Measurements from ENCODE around the gene SORCS2.

The SORCS2 gene

GRCh38 chr4:7423801-7424552, 231.6 kb downstream of the SORCS2 start:
- H3K4me1 ChIP-seq (ENCODE audit: control insufficient read depth, low read length) = no peaks in the 10 kb centered on the region
- TF ChIP-seq CTCF (IDR thresholded peaks at IDR 0.05; ENCODE audit: low read depth, low read length, poor library complexity, severe bottlenecking) (no peak), EZH2phosphoT487 (IDR thresholded peaks at IDR 0.05; ENCODE audit: borderline replicate concordance, low read length) (no peak)
- H3K9me3 ChIP-seq (ENCODE audit: control insufficient read depth, insufficient read depth, low read length) = no peaks in the 10 kb centered on the region
- H4K20me1 ChIP-seq (ENCODE audit: control insufficient read depth, insufficient read depth, low read depth, low read length) = no peaks in the 10 kb centered on the region
- no peaks in the 10 kb centered on the region for H3K27me3 ChIP-seq (ENCODE audit: control insufficient read depth, low read length)
- no peaks in the 10 kb centered on the region for H3K79me2 ChIP-seq (ENCODE audit: control insufficient read depth, low read length)
- H3K9me2 ChIP-seq (replicated peaks; ENCODE audit: control insufficient read depth, low read length) = no peaks in the 10 kb centered on the region
- no peak overlapping the region for H3K4me3 ChIP-seq (ENCODE audit: low read length)
- H3F3A ChIP-seq (ENCODE audit: control insufficient read depth, insufficient read depth) = no peaks in the 10 kb centered on the region
- H3K27ac ChIP-seq (ENCODE audit: low read depth, low read length) = no peak overlapping the region
- no peaks in the 10 kb centered on the region for H3K36me3 ChIP-seq (ENCODE audit: control insufficient read depth, low read length)
- no peak overlapping the region for H3K4me2 ChIP-seq (ENCODE audit: low read length)

GRCh38 chr4:7424553-7425111, 232.3 kb downstream of the SORCS2 start:
- no peaks in the 10 kb centered on the region for H3K36me3 ChIP-seq (ENCODE audit: control insufficient read depth, low read length)
- H3K4me3 ChIP-seq (ENCODE audit: low read length) = no peak overlapping the region
- H3K79me2 ChIP-seq (ENCODE audit: control insufficient read depth, low read length) = no peaks in the 10 kb centered on the region
- no peaks in the 10 kb centered on the region for H3F3A ChIP-seq (ENCODE audit: control insufficient read depth, insufficient read depth)
- no peaks in the 10 kb centered on the region for H3K4me1 ChIP-seq (ENCODE audit: control insufficient read depth, low read length)
- no peaks in the 10 kb centered on the region for H3K9me2 ChIP-seq (replicated peaks; ENCODE audit: control insufficient read depth, low read length)
- H3K4me2 ChIP-seq (ENCODE audit: low read length) = no peak overlapping the region
- no peaks in the 10 kb centered on the region for H3K9me3 ChIP-seq (ENCODE audit: control insufficient read depth, insufficient read depth, low read length)
- no peaks in the 10 kb centered on the region for H4K20me1 ChIP-seq (ENCODE audit: control insufficient read depth, insufficient read depth, low read depth, low read length)
- no peaks in the 10 kb centered on the region for H3K27me3 ChIP-seq (ENCODE audit: control insufficient read depth, low read length)
- no peak overlapping the region for H3K27ac ChIP-seq (ENCODE audit: low read depth, low read length)
- TF ChIP-seq CTCF (IDR thresholded peaks at IDR 0.05; ENCODE audit: low read depth, low read length, poor library complexity, severe bottlenecking) (no peak), EZH2phosphoT487 (IDR thresholded peaks at IDR 0.05; ENCODE audit: borderline replicate concordance, low read length) (no peak)

- H4K20me1 ChIP-seq (ENCODE audit: control insufficient read depth, insufficient read depth, low read depth, low read length) = no peaks in the 10 kb centered on the region
- H3K79me2 ChIP-seq (ENCODE audit: control insufficient read depth, low read length) = no peaks in the 10 kb centered on the region
- H3F3A ChIP-seq (ENCODE audit: control insufficient read depth, insufficient read depth) = no peaks in the 10 kb centered on the region
- H3K4me2 ChIP-seq (ENCODE audit: low read length) = no peak overlapping the region
- TF ChIP-seq CTCF (IDR thresholded peaks at IDR 0.05; ENCODE audit: low read depth, low read length, poor library complexity, severe bottlenecking) (no peak), EZH2phosphoT487 (IDR thresholded peaks at IDR 0.05; ENCODE audit: borderline replicate concordance, low read length) (no peak)
- no peaks in the 10 kb centered on the region for H3K9me2 ChIP-seq (replicated peaks; ENCODE audit: control insufficient read depth, low read length)
- H3K27ac ChIP-seq (ENCODE audit: low read depth, low read length) = no peak overlapping the region
- H3K27me3 ChIP-seq (ENCODE audit: control insufficient read depth, low read length) = no peaks in the 10 kb centered on the region
- no peaks in the 10 kb centered on the region for H3K9me3 ChIP-seq (ENCODE audit: control insufficient read depth, insufficient read depth, low read length)
- H3K36me3 ChIP-seq (ENCODE audit: control insufficient read depth, low read length) = no peaks in the 10 kb centered on the region
- no peak overlapping the region for H3K4me3 ChIP-seq (ENCODE audit: low read length)
- no peaks in the 10 kb centered on the region for H3K4me1 ChIP-seq (ENCODE audit: control insufficient read depth, low read length)
These were observed 232.8 kb downstream of the SORCS2 start for GRCh38 chr4:7425124-7425523.

All from DOHH2 (cell line).